GM21381 (cell line): ENCODE results near the gene ABHD14A.

ENCODE experiments used
- ATAC-seq: cut with Tn5 transposase; IDR thresholded peaks from one replicate; pipeline ENCODE4 v1.9.1; 2021; ENCODE audit warnings: mild to moderate bottlenecking, moderate library complexity; ENCODE audit not compliant: unreplicated experiment

ABHD14A gene

DNA sequence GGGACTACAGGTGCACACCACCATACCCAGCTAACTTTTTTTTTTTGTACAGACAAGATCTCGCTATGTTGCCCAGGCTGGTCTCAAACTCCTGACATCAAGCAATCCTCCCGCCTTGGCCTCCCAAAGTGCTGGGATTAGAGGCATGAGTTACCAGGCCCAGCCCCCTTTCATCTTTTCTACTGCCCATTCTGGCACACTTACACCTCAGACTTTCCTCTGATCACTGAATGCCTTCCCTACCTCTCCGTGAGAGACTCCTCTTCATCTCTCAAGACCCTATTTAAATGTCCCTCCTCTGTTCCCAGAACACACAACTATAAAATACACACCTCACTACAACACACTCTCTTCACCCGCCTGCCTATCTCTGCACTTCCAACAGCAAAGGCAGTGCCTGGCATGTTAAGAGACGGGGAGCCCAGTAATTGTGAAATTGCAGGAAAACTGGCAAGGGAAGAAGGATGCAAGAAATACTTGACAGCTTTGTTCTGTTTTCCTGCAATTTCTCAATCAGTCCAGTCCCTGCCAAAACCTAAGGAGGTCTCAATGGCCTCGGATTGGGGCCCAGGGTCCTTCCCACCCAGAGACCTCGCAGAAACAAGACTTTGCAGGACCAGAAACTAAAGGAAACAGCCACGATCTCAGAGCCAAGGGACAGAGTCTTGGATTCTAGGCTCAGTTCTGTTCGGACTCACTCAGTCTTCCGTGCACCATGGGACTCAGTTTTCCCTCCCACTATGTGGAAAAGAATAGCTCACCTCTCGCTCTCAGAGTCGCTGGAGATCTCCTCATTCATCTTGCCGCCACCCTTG lies 34.0 kb upstream of the ABHD14A start:
- ATAC-seq: no peak

DNA sequence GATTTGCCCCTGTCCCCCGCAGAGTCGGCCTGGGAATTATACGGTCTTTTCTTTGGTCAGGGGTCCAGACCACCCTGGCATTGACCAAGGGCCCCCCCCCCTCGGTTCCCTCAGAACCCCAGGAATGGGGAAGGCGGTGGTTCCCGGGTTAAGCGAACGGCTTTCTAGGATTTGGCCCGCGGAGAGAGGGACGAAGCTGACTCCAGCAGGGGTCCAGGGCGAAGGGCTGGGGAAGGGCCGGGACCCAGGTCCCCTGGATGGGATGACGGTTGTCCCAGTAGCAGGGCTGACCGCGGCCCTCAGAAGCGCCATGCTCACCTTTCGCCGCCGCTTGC lies 33.4 kb upstream of the ABHD14A start:
- ATAC-seq: no peak

- ATAC-seq: peak; percentile 91
Measured at GRCh38 chr3:51941798-51942602, 32.9 kb upstream of the ABHD14A start, which contains the start of the genes PARP3 and RRP9. Gene PARP3 (plus strand): TSS chr3:51942363. CDS start chr3:51943356, 993 bp downstream. Gene RRP9 (minus strand): TSS chr3:51941904. CDS start chr3:51941867, 37 bp downstream.

DNA sequence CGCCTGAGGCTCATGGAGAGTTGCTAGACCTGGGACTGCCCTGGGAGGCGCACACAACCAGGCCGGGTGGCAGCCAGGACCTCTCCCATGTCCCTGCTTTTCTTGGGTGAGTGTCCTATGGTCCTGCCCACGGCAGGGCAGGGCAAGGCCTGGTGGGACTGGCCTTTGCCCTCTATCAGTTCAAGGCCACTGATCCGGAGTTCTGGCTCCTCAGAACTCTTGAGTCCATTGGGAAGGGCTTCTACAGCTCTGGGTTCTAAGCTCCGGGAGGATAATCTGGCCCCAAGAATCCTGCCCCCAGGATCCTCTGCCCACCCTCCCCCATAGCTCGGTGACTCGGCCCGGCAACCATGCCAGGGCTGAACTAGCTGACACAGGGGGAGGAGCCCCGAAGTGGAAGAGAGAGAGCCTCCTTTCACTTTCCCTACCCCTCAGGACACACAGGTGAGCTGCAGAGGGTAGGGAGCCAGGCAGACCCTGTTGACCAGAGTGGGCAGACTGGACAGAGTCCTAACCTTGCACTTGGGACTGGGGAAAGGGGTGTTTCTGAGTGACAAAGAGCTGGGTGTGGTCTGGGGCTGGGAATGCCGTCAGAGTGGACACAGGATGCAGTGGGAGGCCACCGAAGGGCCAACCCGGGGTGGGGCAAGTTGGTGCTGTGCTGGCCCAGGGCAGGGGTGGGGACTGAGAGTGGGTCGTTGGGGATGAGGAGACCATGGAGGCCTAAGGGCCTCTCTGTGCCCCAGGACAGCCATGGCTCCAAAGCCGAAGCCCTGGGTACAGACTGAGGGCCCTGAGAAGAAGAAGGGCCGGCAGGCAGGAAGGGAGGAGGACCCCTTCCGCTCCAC lies 32.0 kb upstream of the ABHD14A start:
- peak; percentile 24 for ATAC-seq

- no peak for ATAC-seq
Measured at GRCh38 chr3:51943451-51944391, 31.1 kb upstream of the ABHD14A start.

GRCh38 chr3:51944451-51945021 lies 30.3 kb upstream of the ABHD14A start:
- no peak for ATAC-seq

DNA sequence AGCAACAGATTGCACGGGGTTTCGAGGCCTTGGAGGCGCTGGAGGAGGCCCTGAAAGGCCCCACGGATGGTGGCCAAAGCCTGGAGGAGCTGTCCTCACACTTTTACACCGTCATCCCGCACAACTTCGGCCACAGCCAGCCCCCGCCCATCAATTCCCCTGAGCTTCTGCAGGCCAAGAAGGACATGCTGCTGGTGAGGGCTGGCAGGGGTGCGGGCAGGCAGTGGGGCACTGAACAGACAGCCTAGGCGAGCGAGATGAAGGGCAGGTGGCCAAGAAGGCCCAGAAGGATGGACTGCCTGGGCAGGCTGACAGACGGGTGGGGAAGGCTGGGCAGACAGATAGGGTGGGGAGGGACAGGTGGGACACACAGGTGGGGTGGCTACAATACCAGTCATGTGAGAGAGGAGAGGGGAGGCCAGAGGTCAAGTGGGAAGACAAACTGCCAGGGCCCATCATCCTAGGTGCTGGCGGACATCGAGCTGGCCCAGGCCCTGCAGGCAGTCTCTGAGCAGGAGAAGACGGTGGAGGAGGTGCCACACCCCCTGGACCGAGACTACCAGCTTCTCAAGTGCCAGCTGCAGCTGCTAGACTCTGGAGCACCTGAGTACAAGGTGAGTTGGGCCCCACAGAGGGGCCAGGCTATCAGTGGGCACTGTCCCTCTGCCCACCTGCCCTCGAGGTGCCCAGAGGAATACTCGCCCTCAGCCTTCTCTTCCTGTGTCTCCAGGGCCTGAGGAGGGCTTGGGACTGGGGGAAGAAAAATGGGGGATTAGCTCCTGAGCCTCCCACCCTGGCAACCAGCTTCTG lies 29.6 kb upstream of the ABHD14A start:
- no peak for ATAC-seq

- ATAC-seq: no peak
Measured at GRCh38 chr3:51945926-51946705, 28.7 kb upstream of the ABHD14A start.

DNA sequence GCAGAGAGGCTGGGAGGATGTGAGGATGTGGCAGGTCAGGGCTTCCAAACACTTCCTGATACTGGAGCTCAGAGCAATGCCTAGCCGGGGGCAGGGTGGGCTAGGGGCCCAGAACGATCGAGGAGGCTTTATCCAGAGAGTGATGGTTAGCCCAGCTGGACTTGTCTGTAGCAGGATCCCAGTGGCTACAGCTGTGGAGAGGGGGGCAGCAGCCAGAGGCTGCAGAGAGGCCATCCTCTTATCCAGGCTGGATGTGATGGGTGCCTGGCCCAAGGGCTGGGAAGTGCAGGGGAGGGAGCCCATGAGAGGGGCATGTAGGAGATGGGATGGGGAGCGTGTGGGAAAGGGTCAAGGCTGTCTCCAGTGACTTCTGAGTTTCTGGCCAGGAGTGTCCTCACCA lies 28.1 kb upstream of the ABHD14A start:
- no peak for ATAC-seq

GRCh38 chr3:51947215-51947900 lies 27.5 kb upstream of the ABHD14A start:
- ATAC-seq: no peak

DNA sequence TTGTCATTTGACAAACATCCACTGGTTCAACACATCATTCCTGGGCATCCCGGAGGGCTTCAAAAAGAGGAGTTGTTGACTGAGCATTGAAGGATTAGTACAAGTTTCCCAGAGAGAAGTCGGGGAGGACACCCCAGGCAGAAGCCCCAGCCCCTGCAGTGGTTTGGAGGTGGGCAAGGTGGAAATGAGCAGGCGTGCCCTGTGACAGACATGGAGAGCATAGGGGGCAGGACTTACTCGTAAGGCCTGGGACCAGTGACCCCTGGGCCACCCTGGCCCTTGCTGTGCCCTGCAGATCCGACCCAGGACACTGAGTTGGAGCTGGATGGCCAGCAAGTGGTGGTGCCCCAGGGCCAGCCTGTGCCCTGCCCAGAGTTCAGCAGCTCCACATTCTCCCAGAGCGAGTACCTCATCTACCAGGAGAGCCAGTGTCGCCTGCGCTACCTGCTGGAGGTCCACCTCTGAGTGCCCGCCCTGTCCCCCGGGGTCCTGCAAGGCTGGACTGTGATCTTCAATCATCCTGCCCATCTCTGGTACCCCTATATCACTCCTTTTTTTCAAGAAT lies 26.8 kb upstream of the ABHD14A start:
- no peak for ATAC-seq

DNA sequence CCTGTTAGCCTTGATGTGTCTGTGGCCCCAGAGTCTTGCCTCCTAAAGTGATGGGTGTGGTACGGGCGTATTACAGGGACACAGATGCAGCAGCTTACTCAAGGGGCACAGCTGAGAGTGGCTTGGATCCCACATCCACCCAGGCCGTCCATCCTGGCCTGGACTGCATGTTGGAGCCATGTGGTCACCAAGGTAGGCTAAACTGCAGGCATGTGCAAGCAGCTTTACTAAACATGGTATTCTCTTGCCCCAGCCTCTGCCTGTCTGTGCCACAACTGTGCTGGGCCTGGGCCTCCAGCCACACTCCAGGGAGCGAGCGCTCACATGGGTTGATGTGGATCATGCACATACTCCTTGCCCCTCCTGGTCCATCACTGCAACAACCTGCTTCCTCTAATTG lies 25.7 kb upstream of the ABHD14A start:
- no peak for ATAC-seq

DNA sequence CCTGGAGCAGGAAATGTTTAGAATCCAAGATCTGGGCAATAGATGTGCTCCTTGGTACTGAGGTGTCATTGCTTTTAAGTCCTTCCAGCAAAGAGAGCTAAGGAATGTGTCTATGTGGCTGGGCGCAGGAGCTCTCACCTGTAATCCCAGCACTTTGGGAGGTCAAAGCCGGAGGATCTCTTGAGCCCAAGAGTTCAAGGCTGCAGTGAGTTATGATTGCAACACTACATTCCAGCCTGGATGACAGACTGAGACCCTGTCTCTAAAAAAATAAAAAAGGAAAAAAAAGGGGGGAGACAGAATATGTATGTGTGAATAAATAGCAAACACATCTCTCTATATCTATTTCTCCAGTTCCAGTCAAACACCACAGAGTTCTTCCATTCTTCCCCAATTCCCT lies 24.0 kb upstream of the ABHD14A start:
- no peak for ATAC-seq

DNA sequence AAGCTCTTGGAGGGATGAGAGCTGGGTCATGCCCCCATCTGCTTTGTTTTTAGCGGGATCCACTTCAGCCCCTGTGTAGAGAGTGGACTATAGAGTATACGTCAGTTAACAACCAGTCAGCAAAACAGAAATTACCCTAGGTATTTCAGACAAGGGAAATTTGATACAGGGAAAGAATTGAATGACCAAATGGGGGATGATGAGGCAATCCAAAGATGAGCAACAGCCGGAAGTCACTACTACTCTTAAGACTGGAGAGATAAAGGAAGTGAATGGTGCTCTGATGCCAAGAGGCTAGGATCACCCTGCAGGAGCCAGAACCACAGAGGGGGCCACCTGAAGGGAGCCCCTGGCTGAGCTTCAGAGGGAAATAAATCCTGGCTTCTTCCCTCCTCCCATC lies 21.4 kb upstream of the ABHD14A start:
- ATAC-seq: no peak

DNA sequence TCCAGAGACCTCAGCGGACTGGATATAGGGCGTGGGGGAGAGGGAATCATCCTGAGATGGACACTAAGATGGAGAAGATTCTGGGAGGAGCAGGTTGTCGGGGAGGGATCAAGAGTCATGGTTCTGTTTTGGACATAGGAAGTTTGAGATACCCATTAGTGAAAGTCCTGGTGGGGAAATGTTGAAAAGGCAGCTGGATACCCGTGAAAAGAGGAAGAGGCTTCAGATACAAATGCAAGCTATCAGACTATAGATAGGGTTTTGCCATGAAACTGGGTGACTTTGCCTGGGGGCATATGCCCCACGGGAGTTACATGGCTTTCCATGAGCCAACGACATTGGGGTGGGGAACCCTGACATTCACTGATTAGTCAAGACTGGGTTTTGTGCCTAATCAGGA lies 20.8 kb upstream of the ABHD14A start:
- no peak for ATAC-seq

GRCh38 chr3:51954713-51955112 lies 20.2 kb upstream of the ABHD14A start:
- no peak for ATAC-seq

DNA sequence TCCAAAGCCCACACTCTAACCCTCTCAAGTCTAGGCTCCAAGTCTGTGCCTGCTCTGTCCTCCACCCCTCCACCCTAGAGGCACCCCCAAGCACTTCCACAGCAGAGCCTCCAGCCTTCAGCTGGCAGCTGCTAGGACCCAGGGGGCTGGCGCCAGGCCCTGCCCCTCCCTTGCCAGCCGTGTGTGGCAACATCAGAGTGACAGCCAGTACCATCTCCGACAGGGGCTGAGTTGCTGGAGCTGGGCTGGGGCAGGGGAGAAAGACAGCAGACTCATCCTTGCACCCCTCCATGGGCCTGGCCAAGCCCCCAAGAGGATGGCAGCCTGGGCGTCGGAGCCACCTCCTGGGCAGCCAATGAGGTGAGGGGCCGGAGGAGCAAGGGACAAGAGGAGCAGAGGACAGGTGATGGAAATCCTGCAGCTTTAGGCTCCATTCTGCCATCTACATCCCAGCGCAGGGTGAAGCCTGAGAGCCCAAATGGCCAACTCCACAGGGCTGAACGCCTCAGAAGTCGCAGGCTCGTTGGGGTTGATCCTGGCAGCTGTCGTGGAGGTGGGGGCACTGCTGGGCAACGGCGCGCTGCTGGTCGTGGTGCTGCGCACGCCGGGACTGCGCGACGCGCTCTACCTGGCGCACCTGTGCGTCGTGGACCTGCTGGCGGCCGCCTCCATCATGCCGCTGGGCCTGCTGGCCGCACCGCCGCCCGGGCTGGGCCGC lies 19.5 kb upstream of the ABHD14A start, which contains the start of gene GPR62:
Gene GPR62 (plus strand): TSS at position 207 of the 718 bp plus-strand sequence. CDS start 272 bp downstream, at position 479.
- ATAC-seq: no peak
